ENCODE data around the gene RNF141. TPM values are rescaled to one million over a fixed set of nuclear protein-coding genes. Genes with fewer than 3 reads are reported as not detected.

The RNF141 gene
- total RNA-seq, 1 experiment from 2014 or later, result 21.8 TPM

- no peak for DNase-seq
- no peak overlapping the region for H3K4me3 ChIP-seq (ENCODE audit: insufficient read depth, low read depth, low read length)
- H3K36me3 ChIP-seq (replicated peaks; ENCODE audit: control insufficient read depth, insufficient read depth, low read length), result peaks cover 2% of the 10 kb centered on the region; the same call in 1 of the 2 replicates
- no peaks in the 10 kb centered on the region for H3K27me3 ChIP-seq (ENCODE audit: control insufficient read depth, insufficient read depth, low read length)
Observed at GRCh38 chr11:10503221-10503620, 37.8 kb downstream of the RNF141 start.

GRCh38 chr11:10502770-10503169 lies 38.2 kb downstream of the RNF141 start:
- H3K36me3 ChIP-seq (replicated peaks; ENCODE audit: control insufficient read depth, insufficient read depth, low read length), result peaks cover 2% of the 10 kb centered on the region; the same call in 1 of the 2 replicates

GRCh38 chr11:10502065-10502680 lies 38.8 kb downstream of the RNF141 start:
- no peak overlapping the region for H3K4me3 ChIP-seq (ENCODE audit: insufficient read depth, low read depth, low read length)
- H3K27me3 ChIP-seq (ENCODE audit: control insufficient read depth, insufficient read depth, low read length), result no peaks in the 10 kb centered on the region
- H3K36me3 ChIP-seq (replicated peaks; ENCODE audit: control insufficient read depth, insufficient read depth, low read length), result peaks cover 2% of the 10 kb centered on the region; the same call in 1 of the 2 replicates
- peak; percentile 19 for DNase-seq

More at GRCh38 chr11:10502770-10503169, 38.2 kb downstream of the RNF141 start:
- Histone ChIP-seq H3K27me3 (ENCODE audit: control insufficient read depth, insufficient read depth, low read length) (no peaks in the 10 kb centered on the region), H3K4me3 (ENCODE audit: insufficient read depth, low read depth, low read length) (no peak overlapping the region)
- DNase-seq, result no peak

GRCh38 chr11:10500757-10501684 lies 40.0 kb downstream of the RNF141 start:
- peak; percentile 58 for DNase-seq
- Histone ChIP-seq H3K27me3 (ENCODE audit: control insufficient read depth, insufficient read depth, low read length) (no peaks in the 10 kb centered on the region), H3K36me3 (replicated peaks; ENCODE audit: control insufficient read depth, insufficient read depth, low read length) (peaks cover 2% of the 10 kb centered on the region; the same call in 1 of the 2 replicates), H3K4me3 (ENCODE audit: insufficient read depth, low read depth, low read length) (no peak overlapping the region)

GRCh38 chr11:10499874-10500601 lies 40.9 kb downstream of the RNF141 start:
- Histone ChIP-seq H3K36me3 (replicated peaks; ENCODE audit: control insufficient read depth, insufficient read depth, low read length) (peaks cover 2% of the 10 kb centered on the region; the same call in 1 of the 2 replicates), H3K27me3 (ENCODE audit: control insufficient read depth, insufficient read depth, low read length) (no peaks in the 10 kb centered on the region), H3K4me3 (ENCODE audit: insufficient read depth, low read depth, low read length) (no peak overlapping the region)
- no peak for DNase-seq

- H3K27me3 ChIP-seq (ENCODE audit: control insufficient read depth, insufficient read depth, low read length), result no peaks in the 10 kb centered on the region
- H3K36me3 ChIP-seq (replicated peaks; ENCODE audit: control insufficient read depth, insufficient read depth, low read length), result peaks cover 2% of the 10 kb centered on the region; the same call in 1 of the 2 replicates
- H3K4me3 ChIP-seq (ENCODE audit: insufficient read depth, low read depth, low read length), result no peak overlapping the region
- DNase-seq, result peak; percentile 30
Observed at GRCh38 chr11:10499452-10499851, 41.5 kb downstream of the RNF141 start.

GRCh38 chr11:10498426-10499250 lies 42.3 kb downstream of the RNF141 start:
- Histone ChIP-seq H3K4me3 (ENCODE audit: insufficient read depth, low read depth, low read length) (no peak overlapping the region), H3K36me3 (replicated peaks; ENCODE audit: control insufficient read depth, insufficient read depth, low read length) (peaks cover 2% of the 10 kb centered on the region; the same call in 1 of the 2 replicates), H3K27me3 (ENCODE audit: control insufficient read depth, insufficient read depth, low read length) (no peaks in the 10 kb centered on the region)
- DNase-seq, result peak; percentile 53

- peaks cover 2% of the 10 kb centered on the region; the same call in 1 of the 2 replicates for H3K36me3 ChIP-seq (replicated peaks; ENCODE audit: control insufficient read depth, insufficient read depth, low read length)
- no peaks in the 10 kb centered on the region for H3K27me3 ChIP-seq (ENCODE audit: control insufficient read depth, insufficient read depth, low read length)
- DNase-seq, result peak; percentile 33
- no peak overlapping the region for H3K4me3 ChIP-seq (ENCODE audit: insufficient read depth, low read depth, low read length)
Observed at GRCh38 chr11:10498022-10498400, 43.0 kb downstream of the RNF141 start.

- H3K4me3 ChIP-seq (ENCODE audit: insufficient read depth, low read depth, low read length), result no peak overlapping the region
- H3K27me3 ChIP-seq (ENCODE audit: control insufficient read depth, insufficient read depth, low read length), result no peaks in the 10 kb centered on the region
- peaks cover 2% of the 10 kb centered on the region; the same call in 1 of the 2 replicates for H3K36me3 ChIP-seq (replicated peaks; ENCODE audit: control insufficient read depth, insufficient read depth, low read length)
- DNase-seq, result peak; percentile 59
Observed at GRCh38 chr11:10497371-10498021, 43.5 kb downstream of the RNF141 start.

- Histone ChIP-seq H3K27me3 (ENCODE audit: control insufficient read depth, insufficient read depth, low read length) (no peaks in the 10 kb centered on the region), H3K36me3 (replicated peaks; ENCODE audit: control insufficient read depth, insufficient read depth, low read length) (peaks cover 2% of the 10 kb centered on the region; the same call in 1 of the 2 replicates), H3K4me3 (ENCODE audit: insufficient read depth, low read depth, low read length) (no peak overlapping the region)
- DNase-seq, result peak; percentile 10
Observed at GRCh38 chr11:10496296-10496936, 44.6 kb downstream of the RNF141 start.

GRCh38 chr11:10495464-10495786 lies 45.6 kb downstream of the RNF141 start:
- Histone ChIP-seq H3K36me3 (replicated peaks; ENCODE audit: control insufficient read depth, insufficient read depth, low read length) (peaks cover 2% of the 10 kb centered on the region; the same call in 1 of the 2 replicates), H3K4me3 (ENCODE audit: insufficient read depth, low read depth, low read length) (no peak overlapping the region), H3K27me3 (ENCODE audit: control insufficient read depth, insufficient read depth, low read length) (no peaks in the 10 kb centered on the region)
- DNase-seq, result peak; percentile 18

- Histone ChIP-seq H3K36me3 (replicated peaks; ENCODE audit: control insufficient read depth, insufficient read depth, low read length) (no peaks in the 10 kb centered on the region), H3K4me3 (ENCODE audit: insufficient read depth, low read depth, low read length) (no peak overlapping the region), H3K27me3 (ENCODE audit: control insufficient read depth, insufficient read depth, low read length) (no peaks in the 10 kb centered on the region)
- DNase-seq, result peak; percentile 21
Observed at GRCh38 chr11:10494636-10495463, 46.1 kb downstream of the RNF141 start.

Data from H7 (cell line).